A549 (cell line): ENCODE data around the gene SLC25A41. TPM values are rescaled to one million over a fixed set of nuclear protein-coding genes. Genes with fewer than 3 reads are reported as not detected.

Source experiments
- ATAC-seq, 2 experiments: fragments of 200-7000 bp in 1 of 2; fragments of >200 bp in 1 of 2; cut with Nextera tagmentation in 1 of 2; cut with Tn5 transposase in 1 of 2; 3 replicates each; pipeline versions ENCODE4 v1.8.0 to v1.9.1; 2018 to 2020; ENCODE audit warnings: mild to moderate bottlenecking in 1 of 2, moderate library complexity in 1 of 2
- CTCF ChIA-PET: fragments of 300-600 bp; sonication (Branson Sonifier 250); formaldehyde crosslinking; extraction: SDS; loops from one replicate; lab custom pipeline; 2021; ENCODE audit warnings: antibody characterized with exemption, inconsistent platforms; lab: Yijun Ruan, JAX
- POLR2A ChIA-PET: fragments of 350-600 bp; formaldehyde crosslinking; extraction: SDS; loops from one replicate; lab custom pipeline; 2021; ENCODE audit warnings: antibody characterized with exemption, inconsistent platforms; lab: Yijun Ruan, JAX
- DNase-seq, 2 experiments: peaks; one replicate each; pipeline versions ENCODE4 v3.0.0 to v3.0.0-alpha.2; 2011 to 2016; ENCODE audit warnings: low read depth in 1 of 2, low spot score in 1 of 2
- FAIRE-seq: peaks from 2 replicates; lab custom pipeline; 2011; peaks lifted over from hg19 to GRCh38; lab: Jason Lieb, UNC
- H3K27ac ChIP-seq, 2 experiments: fragments of >200 bp; sonication (Bioruptor Twin); formaldehyde crosslinking; 3 replicates each; pipeline ENCODE4 v1.5.1; 2016 to 2017
- H3K4me1 ChIP-seq: fragments of >200 bp; sonication (Bioruptor Twin); formaldehyde crosslinking; 3 replicates; pipeline ENCODE4 v1.6.1; 2016
- H3K4me2 ChIP-seq: fragments of >200 bp; sonication (Bioruptor Twin); formaldehyde crosslinking; 3 replicates; pipeline ENCODE4 v1.6.1; 2016
- H3K4me3 ChIP-seq: fragments of >200 bp; sonication (Bioruptor Twin); formaldehyde crosslinking; 3 replicates; pipeline ENCODE4 v1.5.1; 2016
- H3K9me3 ChIP-seq: fragments of >200 bp; sonication (Bioruptor Twin); formaldehyde crosslinking; 3 replicates; pipeline ENCODE4 v1.6.1; 2016
- BHLHE40 ChIP-seq: IDR thresholded peaks from 2 replicates; pipeline ENCODE4 v1.6.1; 2012; ENCODE audit warnings: low read depth, low read length, inconsistent platforms
- CHD2 ChIP-seq: fragments of 150-350 bp; IDR thresholded peaks from 2 replicates; pipeline ENCODE4 v1.6.1; 2014; ENCODE audit warnings: low read length; ENCODE audit not compliant: partially characterized antibody
- CHD4 ChIP-seq: fragments of 200-600 bp; sonication (generic); IDR thresholded peaks from 2 replicates; pipeline ENCODE4 v1.6.1; 2016; ENCODE audit warnings: antibody characterized with exemption, mild to moderate bottlenecking, borderline replicate concordance
- EHMT2 ChIP-seq: fragments of 200-600 bp; sonication (generic); IDR thresholded peaks from 2 replicates; pipeline ENCODE4 v1.6.1; 2016; ENCODE audit warnings: antibody characterized with exemption, low read depth, mild to moderate bottlenecking, moderate library complexity
- ESRRA ChIP-seq: fragments of 150-350 bp; IDR thresholded peaks from 2 replicates; pipeline ENCODE4 v1.6.1; 2014; ENCODE audit warnings: mild to moderate bottlenecking, low read length, borderline replicate concordance
- FOSB ChIP-seq: fragments of 250-450 bp; sonication (Bioruptor Pico); IDR thresholded peaks from 2 replicates; pipeline ENCODE4 v1.5.0; 2020; ENCODE audit warnings: mild to moderate bottlenecking, moderate library complexity
- FOSL2 ChIP-seq, 2 experiments: fragments of 450-650 bp in 1 of 2; fragments of >200 bp in 1 of 2; sonication (Bioruptor Twin) in 1 of 2; formaldehyde crosslinking; IDR thresholded peaks; 2 replicates each; pipeline versions ENCODE4 v1.5.0 to v1.6.1; 2016 to 2020; ENCODE audit warnings: mild to moderate bottlenecking in 1 of 2, moderate library complexity in 1 of 2
- FOXS1 ChIP-seq: fragments of 250-450 bp; sonication (Bioruptor Pico); IDR thresholded peaks from 2 replicates; pipeline ENCODE4 v1.5.0; 2020; ENCODE audit warnings: mild to moderate bottlenecking, moderate library complexity
- GATA3 ChIP-seq: IDR thresholded peaks from 2 replicates; pipeline ENCODE4 v1.6.1; 2012; ENCODE audit warnings: borderline replicate concordance
- HEYL ChIP-seq: fragments of 250-450 bp; sonication (Bioruptor Pico); IDR thresholded peaks from 2 replicates; pipeline ENCODE4 v1.8.0; 2021; ENCODE audit warnings: mild to moderate bottlenecking, moderate library complexity
- HOXB13 ChIP-seq: fragments of 250-450 bp; sonication (Bioruptor Pico); IDR thresholded peaks from 2 replicates; pipeline ENCODE4 v1.5.0; 2020; ENCODE audit warnings: low read depth, mild to moderate bottlenecking, moderate library complexity
- HOXB5 ChIP-seq: fragments of 250-450 bp; sonication (Bioruptor Pico); IDR thresholded peaks from 2 replicates; pipeline ENCODE4 v1.5.0; 2020; ENCODE audit warnings: mild to moderate bottlenecking, moderate library complexity
- JUN ChIP-seq, 2 experiments: fragments of >200 bp; sonication (Bioruptor Twin); formaldehyde crosslinking; IDR thresholded peaks; 2 replicates in 1 of 2; 3 replicates in 1 of 2; pipeline ENCODE4 v1.6.1; 2016 to 2017
- JUNB ChIP-seq: fragments of >200 bp; sonication (Bioruptor Twin); formaldehyde crosslinking; IDR thresholded peaks from 2 replicates; pipeline ENCODE4 v1.6.1; 2016
- KDM1A ChIP-seq: fragments of 200-600 bp; sonication (generic); IDR thresholded peaks from 2 replicates; pipeline ENCODE4 v1.6.1; 2016; ENCODE audit warnings: low read depth, mild to moderate bottlenecking
- MYC ChIP-seq: IDR thresholded peaks from 2 replicates; pipeline ENCODE4 v1.6.1; 2012; ENCODE audit warnings: mild to moderate bottlenecking, inconsistent platforms, low read length, improper control_type of control experiment, borderline replicate concordance
- NFE2L2 ChIP-seq: fragments of 150-350 bp; conservative IDR thresholded peaks from 2 replicates; pipeline ENCODE4 v1.6.1; 2014; ENCODE audit warnings: low read length
- NR3C1 ChIP-seq: fragments of >200 bp; sonication (Bioruptor Twin); formaldehyde crosslinking; IDR thresholded peaks from 3 replicates; pipeline ENCODE4 v1.6.1; 2017
- PHF8 ChIP-seq: fragments of 200-600 bp; sonication (generic); IDR thresholded peaks from 2 replicates; pipeline ENCODE4 v1.6.1; 2016; ENCODE audit warnings: low read depth, mild to moderate bottlenecking, antibody characterized with exemption, moderate library complexity, borderline replicate concordance
- POLR2A ChIP-seq: IDR thresholded peaks from 2 replicates; pipeline ENCODE4 v1.6.1; 2012; ENCODE audit warnings: mild to moderate bottlenecking, low read length
- RCOR1 ChIP-seq: fragments of 150-350 bp; IDR thresholded peaks from 2 replicates; pipeline ENCODE4 v1.6.1; 2014; ENCODE audit warnings: antibody characterized with exemption, low read length, low read depth
- TP53 ChIP-seq: fragments of 250-450 bp; sonication (Bioruptor Pico); IDR thresholded peaks from 2 replicates; pipeline ENCODE4 v1.5.0; 2021; ENCODE audit warnings: mild to moderate bottlenecking, moderate library complexity
- ZC3H11A ChIP-seq: fragments of 450-650 bp; IDR thresholded peaks from 2 replicates; pipeline ENCODE4 v1.6.1; 2014; ENCODE audit warnings: antibody characterized with exemption, mild to moderate bottlenecking
- WGBS: methylation state at CpG from one replicate; pipeline ENCODE4 v1.1.6; 2017; ENCODE audit errors: missing lambda C conversion rate; 5-methylcytosine and 5-hydroxymethylcytosine counted together
- polyA plus RNA-seq, 4 experiments: library from polyadenylated mRNA; depleted of rRNA in 3 of 4; stranded (reverse); fragments of >200 nt; fragmentation: RNase III in 1 of 4; extraction: RNeasy Plus Mini Kit Qiagen cat#74134 plus additional on column Dnase treatment in 1 of 4; gene quantifications; 2 replicates in 3 of 4; 3 replicates in 1 of 4; pipeline ENCODE4 v1.2.3, GENCODE V29; 2011 to 2017
- TF ChIP-seq, protein P1 (sequence below): IDR thresholded peaks from 2 replicates; pipeline ENCODE4 v1.6.1; 2012; ENCODE audit warnings: low read depth, borderline replicate concordance
- TF ChIP-seq, protein P2 (sequence below): fragments of >200 bp; sonication (Bioruptor Twin); formaldehyde crosslinking; IDR thresholded peaks from 2 replicates; pipeline ENCODE4 v1.6.1; 2016
- TF ChIP-seq, protein P3 (sequence below): fragments of >200 bp; sonication (Bioruptor Twin); formaldehyde crosslinking; IDR thresholded peaks from 3 replicates; pipeline ENCODE4 v1.5.1; 2016
- TF ChIP-seq, protein P4 (sequence below): IDR thresholded peaks from 2 replicates; pipeline ENCODE4 v1.6.1; 2012

SLC25A41 gene
- polyA plus RNA-seq, 2 of the 4 experiments (the other 2 are of a cell fraction): 0.09 to 0.26 TPM

DNA sequence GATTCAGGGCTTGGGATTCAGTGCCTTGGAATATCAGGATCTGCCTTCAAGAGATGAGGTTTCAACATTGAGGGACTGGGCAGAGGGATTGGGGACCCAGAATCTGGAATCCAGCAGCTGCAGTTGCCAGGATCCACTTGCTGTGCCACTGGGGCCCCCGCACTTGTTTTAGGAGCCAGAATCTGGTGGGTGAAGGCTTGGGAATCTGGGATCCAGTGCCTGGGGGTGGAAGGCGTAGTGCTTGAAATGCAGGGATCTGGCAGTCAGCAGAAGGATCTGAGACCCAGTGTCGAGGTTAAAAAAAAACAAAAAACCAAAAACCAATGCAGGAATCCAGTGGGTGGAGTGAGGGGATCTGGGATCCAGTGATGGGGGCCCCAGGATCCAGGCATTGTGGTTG, 7.3 kb upstream of the SLC25A41 start:
- CTCF ChIA-PET: no interaction called here
- TF ChIP-seq ESRRA (no peak), HEYL (CRISPR knock-in tag) (no peak), POLR2A (no peak), GATA3 (no peak), TP53 (CRISPR knock-in tag) (no peak), CHD2 (no peak), EHMT2 (no peak), PHF8 (no peak), ZC3H11A (no peak), HOXB13 (CRISPR knock-in tag) (no peak), FOSL2 (IDR thresholded peaks at IDR 0.05) (no peak), FOSL2 (CRISPR knock-in tag; IDR thresholded peaks at IDR 0.05) (no peak)
- TF ChIP-seq, protein P1, sequence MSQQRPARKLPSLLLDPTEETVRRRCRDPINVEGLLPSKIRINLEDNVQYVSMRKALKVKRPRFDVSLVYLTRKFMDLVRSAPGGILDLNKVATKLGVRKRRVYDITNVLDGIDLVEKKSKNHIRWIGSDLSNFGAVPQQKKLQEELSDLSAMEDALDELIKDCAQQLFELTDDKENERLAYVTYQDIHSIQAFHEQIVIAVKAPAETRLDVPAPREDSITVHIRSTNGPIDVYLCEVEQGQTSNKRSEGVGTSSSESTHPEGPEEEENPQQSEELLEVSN: no peak
- TF ChIP-seq, protein P2, sequence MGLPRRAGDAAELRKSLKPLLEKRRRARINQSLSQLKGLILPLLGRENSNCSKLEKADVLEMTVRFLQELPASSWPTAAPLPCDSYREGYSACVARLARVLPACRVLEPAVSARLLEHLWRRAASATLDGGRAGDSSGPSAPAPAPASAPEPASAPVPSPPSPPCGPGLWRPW: no peak
- TF ChIP-seq, protein P3, sequence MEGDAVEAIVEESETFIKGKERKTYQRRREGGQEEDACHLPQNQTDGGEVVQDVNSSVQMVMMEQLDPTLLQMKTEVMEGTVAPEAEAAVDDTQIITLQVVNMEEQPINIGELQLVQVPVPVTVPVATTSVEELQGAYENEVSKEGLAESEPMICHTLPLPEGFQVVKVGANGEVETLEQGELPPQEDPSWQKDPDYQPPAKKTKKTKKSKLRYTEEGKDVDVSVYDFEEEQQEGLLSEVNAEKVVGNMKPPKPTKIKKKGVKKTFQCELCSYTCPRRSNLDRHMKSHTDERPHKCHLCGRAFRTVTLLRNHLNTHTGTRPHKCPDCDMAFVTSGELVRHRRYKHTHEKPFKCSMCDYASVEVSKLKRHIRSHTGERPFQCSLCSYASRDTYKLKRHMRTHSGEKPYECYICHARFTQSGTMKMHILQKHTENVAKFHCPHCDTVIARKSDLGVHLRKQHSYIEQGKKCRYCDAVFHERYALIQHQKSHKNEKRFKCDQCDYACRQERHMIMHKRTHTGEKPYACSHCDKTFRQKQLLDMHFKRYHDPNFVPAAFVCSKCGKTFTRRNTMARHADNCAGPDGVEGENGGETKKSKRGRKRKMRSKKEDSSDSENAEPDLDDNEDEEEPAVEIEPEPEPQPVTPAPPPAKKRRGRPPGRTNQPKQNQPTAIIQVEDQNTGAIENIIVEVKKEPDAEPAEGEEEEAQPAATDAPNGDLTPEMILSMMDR: no peak
- TF ChIP-seq, all 56 proteins: peak for 0
- POLR2A ChIA-PET: no interaction called here
- DNase-seq: no peak
- FAIRE-seq: no peak
- ATAC-seq: no peak
- no peak overlapping the region for H3K4me3 ChIP-seq
- H3K9me3 ChIP-seq: no peaks in the 10 kb centered on the region
- H3K4me2 ChIP-seq: no peak overlapping the region
- no peak overlapping the region for H3K27ac ChIP-seq
- WGBS: 74% methylated on average over 3 of the region's 3 CpGs
- no peaks in the 10 kb centered on the region for H3K4me1 ChIP-seq

DNA sequence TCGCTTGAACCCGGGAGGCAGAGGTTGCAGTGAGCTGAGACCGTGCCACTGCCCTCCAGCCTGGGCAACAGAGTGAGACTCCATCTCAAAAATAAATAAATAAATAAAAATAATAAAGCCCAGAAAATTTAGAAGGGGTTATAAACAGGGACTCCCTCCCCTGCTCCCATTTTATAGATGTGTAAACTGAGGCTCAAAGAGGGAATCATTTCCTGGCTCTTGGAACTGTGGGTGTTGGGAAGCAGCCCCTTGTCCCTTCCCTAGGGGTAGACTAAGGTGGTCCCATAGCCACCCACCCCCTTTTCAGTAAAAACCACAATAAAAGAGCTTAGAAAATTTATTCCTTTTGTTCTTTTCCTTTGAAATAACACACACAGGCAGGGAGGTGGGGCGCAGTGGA, 6.2 kb upstream of the SLC25A41 start:
- WGBS: 77% methylated on average over 3 of the region's 4 CpGs
- H3K4me3 ChIP-seq: no peak overlapping the region
- ChIA-PET POLR2A (no interaction called here), CTCF (interaction anchor here (0.6 kb wide), 1 partner anchor 38 kb away, joined by 4 read pairs; no protein-coding TSS in a partner anchor)
- no peaks in the 10 kb centered on the region for H3K4me1 ChIP-seq
- ATAC-seq (no peak), DNase-seq (no peak), FAIRE-seq (no peak)
- no peak overlapping the region for H3K27ac ChIP-seq
- no peaks in the 10 kb centered on the region for H3K9me3 ChIP-seq
- TF ChIP-seq MYC: no peak
- no peak for TF ChIP-seq GATA3
- TF ChIP-seq HOXB13 (CRISPR knock-in tag): no peak
- no peak for TF ChIP-seq CHD4
- no peak for TF ChIP-seq FOSB (CRISPR knock-in tag)
- no peak for TF ChIP-seq NFE2L2
- TF ChIP-seq NR3C1: no peak
- no peak overlapping the region for H3K4me2 ChIP-seq

DNA sequence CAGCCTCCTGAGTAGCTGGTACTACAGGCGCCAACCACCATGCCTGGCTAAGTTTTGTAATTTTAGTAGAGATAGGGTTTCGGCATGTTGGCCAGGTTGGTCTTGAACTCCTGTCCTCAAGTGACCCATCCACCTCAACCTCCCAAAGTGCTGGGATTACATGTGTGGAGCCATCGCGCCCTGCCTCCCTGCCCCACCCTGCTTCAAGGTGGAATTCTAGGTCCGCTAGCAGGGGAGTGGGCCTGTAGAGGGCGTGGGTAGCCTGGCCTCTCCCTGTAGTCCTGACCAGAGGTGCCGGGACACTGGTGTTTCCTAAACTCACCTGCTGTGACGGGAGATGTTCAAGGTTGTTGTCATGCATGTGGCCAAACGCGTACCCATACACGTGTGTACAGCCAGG, 398 bp downstream of the SLC25A41 start:
- 96% methylated on average over 4 of the region's 11 CpGs for WGBS
- ChIA-PET POLR2A (no interaction called here), CTCF (no interaction called here)
- ATAC-seq: no peak
- H3K4me1 ChIP-seq: no peaks in the 10 kb centered on the region
- no peaks in the 10 kb centered on the region for H3K9me3 ChIP-seq
- no peak for DNase-seq
- FAIRE-seq: no peak
- no peak overlapping the region for H3K27ac ChIP-seq
- TF ChIP-seq HOXB13 (CRISPR knock-in tag): no peak
- no peak for TF ChIP-seq FOSL2 (IDR thresholded peaks at IDR 0.05)
- TF ChIP-seq FOSL2 (CRISPR knock-in tag; IDR thresholded peaks at IDR 0.05): no peak
- TF ChIP-seq POLR2A: no peak
- TF ChIP-seq BHLHE40: no peak
- TF ChIP-seq JUN (IDR thresholded peaks at IDR 0.05): no peak
- TF ChIP-seq KDM1A: no peak
- TF ChIP-seq MYC: no peak
- TF ChIP-seq JUNB: no peak
- no peak for TF ChIP-seq NFE2L2
- TF ChIP-seq ESRRA: no peak
- no peak for TF ChIP-seq HOXB5 (CRISPR knock-in tag)
- TF ChIP-seq, protein P3: no peak
- no peak for TF ChIP-seq FOXS1 (CRISPR knock-in tag)
- no peak for TF ChIP-seq RCOR1
- TF ChIP-seq, protein P4, sequence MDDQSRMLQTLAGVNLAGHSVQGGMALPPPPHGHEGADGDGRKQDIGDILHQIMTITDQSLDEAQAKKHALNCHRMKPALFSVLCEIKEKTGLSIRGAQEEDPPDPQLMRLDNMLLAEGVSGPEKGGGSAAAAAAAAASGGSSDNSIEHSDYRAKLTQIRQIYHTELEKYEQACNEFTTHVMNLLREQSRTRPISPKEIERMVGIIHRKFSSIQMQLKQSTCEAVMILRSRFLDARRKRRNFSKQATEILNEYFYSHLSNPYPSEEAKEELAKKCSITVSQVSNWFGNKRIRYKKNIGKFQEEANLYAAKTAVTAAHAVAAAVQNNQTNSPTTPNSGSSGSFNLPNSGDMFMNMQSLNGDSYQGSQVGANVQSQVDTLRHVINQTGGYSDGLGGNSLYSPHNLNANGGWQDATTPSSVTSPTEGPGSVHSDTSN: no peak
- no peak overlapping the region for H3K4me3 ChIP-seq
- H3K4me2 ChIP-seq: no peak overlapping the region
